ENCODE results near the gene MINPP1.

The MINPP1 gene

GRCh38 chr10:87523731-87524130 is 19.0 kb downstream of the MINPP1 start:
- DNase-seq: no peak

- DNase-seq: no peak
Observed at GRCh38 chr10:87524296-87524695, 19.6 kb downstream of the MINPP1 start.

GRCh38 chr10:87531908-87532622 is 27.4 kb downstream of the MINPP1 start:
- DNase-seq: no peak

GRCh38 chr10:87532696-87533095 is 28.0 kb downstream of the MINPP1 start:
- DNase-seq: no peak

- DNase-seq: no peak
Observed at GRCh38 chr10:87534173-87534858, 29.6 kb downstream of the MINPP1 start.

GRCh38 chr10:87538092-87539015 is 33.7 kb downstream of the MINPP1 start:
- DNase-seq: no peak

GRCh38 chr10:87541114-87541513 is 36.4 kb downstream of the MINPP1 start:
- no peak for DNase-seq

- DNase-seq: no peak
Observed at GRCh38 chr10:87544721-87545120, 40.0 kb downstream of the MINPP1 start.

- DNase-seq: no peak
Observed at GRCh38 chr10:87545783-87546182, 41.1 kb downstream of the MINPP1 start.

GRCh38 chr10:87546210-87546609 is 41.5 kb downstream of the MINPP1 start:
- no peak for DNase-seq

- DNase-seq: no peak
Observed at GRCh38 chr10:87546971-87547413, 42.3 kb downstream of the MINPP1 start.

- DNase-seq: no peak
Observed at GRCh38 chr10:87547734-87548311, 43.1 kb downstream of the MINPP1 start.

- DNase-seq: no peak
Observed at GRCh38 chr10:87550741-87551140, 46.0 kb downstream of the MINPP1 start.

- DNase-seq: no peak
Observed at GRCh38 chr10:87551326-87551725, 46.6 kb downstream of the MINPP1 start.

GRCh38 chr10:87552248-87552929 is 47.7 kb downstream of the MINPP1 start:
- DNase-seq: no peak

- DNase-seq: no peak
Observed at GRCh38 chr10:87557409-87557808, 52.7 kb downstream of the MINPP1 start.

GRCh38 chr10:87558333-87558732 is 53.6 kb downstream of the MINPP1 start:
- DNase-seq: no peak

GRCh38 chr10:87559392-87559791 is 54.7 kb downstream of the MINPP1 start:
- no peak for DNase-seq

GRCh38 chr10:87560495-87561129 is 55.9 kb downstream of the MINPP1 start:
- no peak for DNase-seq

- no peak for DNase-seq
Observed at GRCh38 chr10:87562750-87563149, 58.1 kb downstream of the MINPP1 start.

- DNase-seq: no peak
Observed at GRCh38 chr10:87565010-87565409, 60.3 kb downstream of the MINPP1 start.

- DNase-seq: no peak
Observed at GRCh38 chr10:87575851-87576250, 71.2 kb downstream of the MINPP1 start.
